GM12873 (cell line): Measurements from ENCODE around the gene CCDC59.

ENCODE experiments used
- CTCF ChIP-seq: IDR thresholded peaks from 2 replicates; pipeline ENCODE4 v1.5.1; 2012; ENCODE audit warnings: low read depth, mild to moderate bottlenecking, moderate library complexity, low read length, control low read depth; ENCODE audit not compliant: insufficient read depth; ENCODE audit errors: missing control alignments

CCDC59 gene

GRCh38 chr12:82314406-82314892, 43.7 kb downstream of the CCDC59 start:
- TF ChIP-seq CTCF: no peak
